ENCODE measurements around the gene DUSP22. TPM values are rescaled to one million over a fixed set of nuclear protein-coding genes. Genes with fewer than 3 reads are reported as not detected.

Gene DUSP22
- total RNA-seq, 1 experiment from 2014 or later: 25.0 TPM

- no peaks in the 10 kb centered on the region for H4K20me1 ChIP-seq (ENCODE audit: control insufficient read depth, insufficient read depth, insufficient read length)
- Mint-ChIP-seq H3K9me3 (peaks cover 84 to 90% of the 10 kb centered on the region in 2 experiments), H3K4me1 (peaks cover 6 to 13% of the 10 kb centered on the region in 2 experiments), H3K27me3 (ENCODE audit: low read depth) (peaks cover 29% of the 10 kb centered on the region), H3K36me3 (ENCODE audit: insufficient read depth in 1 of 3, low read depth in 3 of 3) (peaks cover 0 to 21% (median 3%) of the 10 kb centered on the region in 3 experiments; a peak in 5 of 7 replicates), H3K4me3 (no peak overlapping the region; a peak in 1 of 5 replicates), H3K27ac (no peak overlapping the region)
- no peak overlapping the region for H3K14ac ChIP-seq (ENCODE audit: insufficient read depth, low read length)
- H3K18ac ChIP-seq (ENCODE audit: insufficient read length, low read depth, low read length): no peak overlapping the region
- no peaks in the 10 kb centered on the region for H3K79me2 ChIP-seq (ENCODE audit: insufficient read depth, low read length)
- no peak for DNase-seq
- H4K8ac ChIP-seq (replicated peaks; ENCODE audit: insufficient read length, low read depth, low read length): no peak overlapping the region
- H2BK12ac ChIP-seq (ENCODE audit: insufficient read length, low read depth, low read length): no peak overlapping the region
- no peak overlapping the region for H4K91ac ChIP-seq (ENCODE audit: insufficient read length, low read depth, low read length)
- H3K4ac ChIP-seq (ENCODE audit: low read depth, low read length): no peak overlapping the region
- H3K56ac ChIP-seq (ENCODE audit: insufficient read length, low read depth, low read length): no peak overlapping the region
- H3K4me2 ChIP-seq (ENCODE audit: insufficient read depth, insufficient read length, low read length): no peak overlapping the region
- TF ChIP-seq CTCF (conservative IDR thresholded peaks at IDR 0.05): no peak
- no peaks in the 10 kb centered on the region for H3K4me1 ChIP-seq (ENCODE audit: insufficient read depth, low read length)
- H2AK5ac ChIP-seq (ENCODE audit: insufficient read length, low read length): no peak overlapping the region
- H3K23me2 ChIP-seq (ENCODE audit: insufficient read length, low read depth, low read length, poor library complexity, severe bottlenecking): peaks cover 3% of the 10 kb centered on the region
- peaks cover 39% of the 10 kb centered on the region for H3K9me3 ChIP-seq (ENCODE audit: control insufficient read depth, low read depth, low read length)
- H3K27me3 ChIP-seq (ENCODE audit: insufficient read depth, low read length): no peaks in the 10 kb centered on the region
- no peaks in the 10 kb centered on the region for H3K79me1 ChIP-seq (ENCODE audit: insufficient read depth, low read depth, low read length, poor library complexity, severe bottlenecking)
- H4K5ac ChIP-seq (ENCODE audit: insufficient read length, low read depth, low read length): no peak overlapping the region
- no peak overlapping the region for H2BK20ac ChIP-seq (ENCODE audit: low read depth, low read length, poor library complexity, severe bottlenecking)
- H2AFZ ChIP-seq (ENCODE audit: low read length): no peak overlapping the region
- H3K27ac ChIP-seq (ENCODE audit: insufficient read length, low read depth, low read length): no peak overlapping the region
- no peak overlapping the region for H3K9ac ChIP-seq (ENCODE audit: extremely low read depth, insufficient read length, low read length)
- H2BK120ac ChIP-seq (ENCODE audit: low read depth, low read length, poor library complexity, severe bottlenecking): no peak overlapping the region
- H3T11ph ChIP-seq (ENCODE audit: low read length): no peak overlapping the region
- H2BK15ac ChIP-seq (ENCODE audit: low read depth, low read length): no peak overlapping the region
- no peak overlapping the region for H2BK5ac ChIP-seq (ENCODE audit: insufficient read length, low read length)
- no CpG with 5 or more reads among the region's 8 CpGs for WGBS (ENCODE audit: extremely low coverage, insufficient read length, low lambda C conversion rate)
- H3K23ac ChIP-seq (ENCODE audit: insufficient read length, low read depth, low read length): no peak overlapping the region
These were observed 80.7 kb downstream of the DUSP22 start for GRCh38 chr6:373031-373430.

Data from H9 (cell line).